ENCODE results near the gene CCKAR.

CCKAR gene

GRCh38 chr4:26493461-26493860 is 3.2 kb upstream of the CCKAR start:
- TF ChIP-seq TAF1 (IDR thresholded peaks at IDR 0.05; ENCODE audit: borderline replicate concordance, insufficient read depth, low read length) (no peak), POLR2AphosphoS5 (IDR thresholded peaks at IDR 0.05; ENCODE audit: low read depth, low read length) (no peak), FOXP2 (optimal IDR thresholded peaks at IDR 0.05; ENCODE audit: borderline replicate concordance, extremely low read depth, extremely low read length, insufficient read depth) (no peak), SIN3A (IDR thresholded peaks at IDR 0.05; ENCODE audit: borderline replicate concordance, insufficient read depth, low read length) (no peak)
- TF ChIP-seq, protein P1, sequence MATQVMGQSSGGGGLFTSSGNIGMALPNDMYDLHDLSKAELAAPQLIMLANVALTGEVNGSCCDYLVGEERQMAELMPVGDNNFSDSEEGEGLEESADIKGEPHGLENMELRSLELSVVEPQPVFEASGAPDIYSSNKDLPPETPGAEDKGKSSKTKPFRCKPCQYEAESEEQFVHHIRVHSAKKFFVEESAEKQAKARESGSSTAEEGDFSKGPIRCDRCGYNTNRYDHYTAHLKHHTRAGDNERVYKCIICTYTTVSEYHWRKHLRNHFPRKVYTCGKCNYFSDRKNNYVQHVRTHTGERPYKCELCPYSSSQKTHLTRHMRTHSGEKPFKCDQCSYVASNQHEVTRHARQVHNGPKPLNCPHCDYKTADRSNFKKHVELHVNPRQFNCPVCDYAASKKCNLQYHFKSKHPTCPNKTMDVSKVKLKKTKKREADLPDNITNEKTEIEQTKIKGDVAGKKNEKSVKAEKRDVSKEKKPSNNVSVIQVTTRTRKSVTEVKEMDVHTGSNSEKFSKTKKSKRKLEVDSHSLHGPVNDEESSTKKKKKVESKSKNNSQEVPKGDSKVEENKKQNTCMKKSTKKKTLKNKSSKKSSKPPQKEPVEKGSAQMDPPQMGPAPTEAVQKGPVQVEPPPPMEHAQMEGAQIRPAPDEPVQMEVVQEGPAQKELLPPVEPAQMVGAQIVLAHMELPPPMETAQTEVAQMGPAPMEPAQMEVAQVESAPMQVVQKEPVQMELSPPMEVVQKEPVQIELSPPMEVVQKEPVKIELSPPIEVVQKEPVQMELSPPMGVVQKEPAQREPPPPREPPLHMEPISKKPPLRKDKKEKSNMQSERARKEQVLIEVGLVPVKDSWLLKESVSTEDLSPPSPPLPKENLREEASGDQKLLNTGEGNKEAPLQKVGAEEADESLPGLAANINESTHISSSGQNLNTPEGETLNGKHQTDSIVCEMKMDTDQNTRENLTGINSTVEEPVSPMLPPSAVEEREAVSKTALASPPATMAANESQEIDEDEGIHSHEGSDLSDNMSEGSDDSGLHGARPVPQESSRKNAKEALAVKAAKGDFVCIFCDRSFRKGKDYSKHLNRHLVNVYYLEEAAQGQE (IDR thresholded peaks at IDR 0.05; ENCODE audit: insufficient read depth in 1 of 2, low read depth in 2 of 2, low read length in 2 of 2) = no peak

DNA sequence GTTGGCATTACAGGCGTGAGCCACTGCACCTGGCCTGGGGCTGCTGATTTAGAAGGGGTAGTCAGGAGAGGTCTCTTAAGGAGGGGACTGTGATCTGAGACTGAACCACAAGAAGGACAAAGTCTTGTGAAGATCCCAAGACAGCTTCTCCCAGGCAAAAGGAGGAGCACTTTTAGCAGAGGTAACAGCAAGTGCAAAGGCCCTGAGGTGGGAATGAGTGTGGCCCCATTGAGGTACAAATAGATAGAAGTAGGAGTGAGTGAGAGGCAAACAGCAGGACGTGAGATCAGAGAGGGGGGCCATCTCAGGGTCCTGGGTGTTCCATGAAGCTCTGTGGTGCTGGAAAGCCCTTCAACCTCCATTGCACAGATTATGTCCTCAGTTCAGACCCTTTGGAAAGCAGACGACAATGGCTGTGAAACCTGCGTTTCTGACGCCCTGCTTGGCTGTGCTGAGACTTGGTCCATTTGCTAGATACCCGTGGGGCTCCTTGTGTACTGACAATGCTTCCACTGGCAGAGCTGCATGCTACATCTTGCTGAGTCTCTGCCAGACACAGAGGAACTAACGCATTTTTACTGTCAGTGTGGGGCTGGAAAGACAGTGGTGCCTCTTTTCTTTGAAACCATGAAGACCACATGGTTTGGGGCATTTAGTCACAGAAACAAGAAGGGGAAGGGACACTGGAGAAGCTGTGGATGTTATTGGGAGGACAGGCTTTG is 1.3 kb upstream of the CCKAR start:
- TF ChIP-seq, protein P1 (IDR thresholded peaks at IDR 0.05; ENCODE audit: insufficient read depth in 1 of 2, low read depth in 2 of 2, low read length in 2 of 2) = no peak
- TF ChIP-seq SIN3A (IDR thresholded peaks at IDR 0.05; ENCODE audit: borderline replicate concordance, insufficient read depth, low read length) = no peak
- TF ChIP-seq FOXP2 (optimal IDR thresholded peaks at IDR 0.05; ENCODE audit: borderline replicate concordance, extremely low read depth, extremely low read length, insufficient read depth) = no peak
- no peak for TF ChIP-seq POLR2AphosphoS5 (IDR thresholded peaks at IDR 0.05; ENCODE audit: low read depth, low read length)
- no peak for TF ChIP-seq TAF1 (IDR thresholded peaks at IDR 0.05; ENCODE audit: borderline replicate concordance, insufficient read depth, low read length)

GRCh38 chr4:26490960-26491284 is 638 bp upstream of the CCKAR start:
- TF ChIP-seq POLR2AphosphoS5 (IDR thresholded peaks at IDR 0.05; ENCODE audit: low read depth, low read length) (no peak), FOXP2 (optimal IDR thresholded peaks at IDR 0.05; ENCODE audit: borderline replicate concordance, extremely low read depth, extremely low read length, insufficient read depth) (no peak), TAF1 (IDR thresholded peaks at IDR 0.05; ENCODE audit: borderline replicate concordance, insufficient read depth, low read length) (no peak), SIN3A (IDR thresholded peaks at IDR 0.05; ENCODE audit: borderline replicate concordance, insufficient read depth, low read length) (no peak)
- TF ChIP-seq, protein P1 (IDR thresholded peaks at IDR 0.05; ENCODE audit: insufficient read depth in 1 of 2, low read depth in 2 of 2, low read length in 2 of 2) = no peak

- TF ChIP-seq FOXP2 (optimal IDR thresholded peaks at IDR 0.05; ENCODE audit: borderline replicate concordance, extremely low read depth, extremely low read length, insufficient read depth) = no peak
- TF ChIP-seq SIN3A (IDR thresholded peaks at IDR 0.05; ENCODE audit: borderline replicate concordance, insufficient read depth, low read length) = no peak
- TF ChIP-seq POLR2AphosphoS5 (IDR thresholded peaks at IDR 0.05; ENCODE audit: low read depth, low read length) = no peak
- TF ChIP-seq, protein P1 (IDR thresholded peaks at IDR 0.05; ENCODE audit: insufficient read depth in 1 of 2, low read depth in 2 of 2, low read length in 2 of 2) = no peak
- no peak for TF ChIP-seq TAF1 (IDR thresholded peaks at IDR 0.05; ENCODE audit: borderline replicate concordance, insufficient read depth, low read length)
Measured at GRCh38 chr4:26489101-26489985, 941 bp downstream of the CCKAR start.

All from PFSK-1 (cell line).